A673 (cell line): Measurements from ENCODE around the gene CYSRT1. TPM values are rescaled to one million over a fixed set of nuclear protein-coding genes. Genes with fewer than 3 reads are reported as not detected.
A peak's percentile ranks its signal among the peaks of the same experiment; 100 is the strongest.

Source experiments
- BruUV-seq: library from RNA; stranded (reverse); fragments of 400-500 nt; replicated peaks from 2 replicates; lab custom pipeline; 2021; lab: Mats Ljungman, UMichigan
- CTCF ChIA-PET: fragments of 300-600 bp; sonication (Branson Sonifier 250); formaldehyde crosslinking; loops from one replicate; lab custom pipeline; 2022; ENCODE audit warnings: antibody characterized with exemption; lab: Charles Lee
- POLR2A ChIA-PET: fragments of 300-600 bp; sonication (Branson Sonifier 250); formaldehyde crosslinking; loops from one replicate; lab custom pipeline; 2022; ENCODE audit warnings: antibody characterized with exemption; ENCODE audit not compliant: low non-redundant PET; lab: Charles Lee
- DNase-seq: peaks from one replicate; pipeline ENCODE4 v3.0.0-alpha.2; 2015; ENCODE audit warnings: low spot score
- H3K27ac ChIP-seq: fragments of 200-600 bp; sonication (generic); 2 replicates; pipeline ENCODE4 v1.5.1; 2016; ENCODE audit warnings: mixed run types, low read depth, mild to moderate bottlenecking, mixed read lengths, antibody characterized with exemption, low read length; ENCODE audit not compliant: poor library complexity, severe bottlenecking
- H3K27me3 ChIP-seq: fragments of 200-600 bp; sonication (generic); replicated peaks from 2 replicates; pipeline ENCODE4 v1.6.1; 2017; ENCODE audit warnings: mixed run types, low read depth, mild to moderate bottlenecking, mixed read lengths, antibody characterized with exemption, low read length; ENCODE audit not compliant: insufficient read depth, poor library complexity
- H3K36me3 ChIP-seq: fragments of 200-600 bp; sonication (generic); 2 replicates; pipeline ENCODE4 v1.6.1; 2016; ENCODE audit warnings: mixed run types, mild to moderate bottlenecking, mixed read lengths, antibody characterized with exemption, low read length; ENCODE audit not compliant: insufficient read depth, poor library complexity, severe bottlenecking
- H3K4me1 ChIP-seq: fragments of 200-600 bp; sonication (generic); 2 replicates; pipeline ENCODE4 v1.6.1; 2017; ENCODE audit warnings: mixed run types, mild to moderate bottlenecking, mixed read lengths, antibody characterized with exemption, low read length; ENCODE audit not compliant: insufficient read depth, poor library complexity, severe bottlenecking
- H3K4me3 ChIP-seq: fragments of 200-600 bp; sonication (generic); 2 replicates; pipeline ENCODE4 v1.5.1; 2016; ENCODE audit warnings: low read depth, mixed run types, mild to moderate bottlenecking, mixed read lengths, low read length; ENCODE audit not compliant: poor library complexity, severe bottlenecking
- H3K9me3 ChIP-seq: fragments of 200-600 bp; sonication (generic); 2 replicates; pipeline ENCODE4 v1.6.1; 2016; ENCODE audit warnings: mixed run types, low read depth, mild to moderate bottlenecking, mixed read lengths, antibody characterized with exemption, low read length; ENCODE audit not compliant: poor library complexity, severe bottlenecking
- CTCF ChIP-seq: fragments of 300-800, 200-600 bp; sonication (generic); conservative IDR thresholded peaks from 2 replicates; pipeline ENCODE4 v1.5.1; 2017; ENCODE audit warnings: low read depth, mild to moderate bottlenecking, antibody characterized with exemption, low read length, moderate library complexity, mixed read lengths
- EZH2 ChIP-seq: fragments of 200-600 bp; sonication (generic); IDR thresholded peaks from 2 replicates; pipeline ENCODE4 v1.6.1; 2017; ENCODE audit warnings: borderline replicate concordance, low read depth, mild to moderate bottlenecking, mixed read lengths, antibody characterized with exemption, low read length; ENCODE audit not compliant: poor library complexity, severe bottlenecking
- intact Hi-C: fragments of 100-400 bp; cut with micrococcal nuclease; formaldehyde crosslinking; loops from one replicate; pipeline ENCODE4 v1.10.0; 2022; ENCODE audit not compliant: unreplicated experiment
- total RNA-seq: library from RNA; stranded (reverse); gene quantifications from 2 replicates; pipeline ENCODE4 v1.2.3, GENCODE V29; 2021

The CYSRT1 gene
- total RNA-seq, 1 experiment from 2014 or later = 0.37 TPM

- BruUV-seq = no TSS peak
- intact Hi-C loops = loop anchor here (5.0 kb wide), 1 partner anchor 429 kb away; the partner anchor contains the start of gene TMEM141
- H3K4me1 ChIP-seq = peaks cover 9% of the 10 kb centered on the region
- no peak for DNase-seq
- TF ChIP-seq CTCF (no peak), EZH2 (no peak)
- no peaks in the 10 kb centered on the region for H3K36me3 ChIP-seq
- ChIA-PET CTCF (no interaction called here), POLR2A (no interaction called here)
- no peaks in the 10 kb centered on the region for H3K27me3 ChIP-seq
- peak overlapping the region; percentile 72 for H3K4me3 ChIP-seq
- no peaks in the 10 kb centered on the region for H3K9me3 ChIP-seq
- H3K27ac ChIP-seq = no peak overlapping the region
Observed at GRCh38 chr9:137221095-137221505, 3.9 kb upstream of the CYSRT1 start.

GRCh38 chr9:137221506-137222111 lies 3.4 kb upstream of the CYSRT1 start:
- CTCF ChIA-PET = no interaction called here
- DNase-seq = no peak
- Histone ChIP-seq H3K27ac (peak overlapping the region; percentile 67), H3K36me3 (no peaks in the 10 kb centered on the region), H3K4me1 (peaks cover 9% of the 10 kb centered on the region), H3K4me3 (peak overlapping the region; percentile 72), H3K27me3 (no peaks in the 10 kb centered on the region), H3K9me3 (no peaks in the 10 kb centered on the region)
- TF ChIP-seq EZH2 (no peak), CTCF (no peak)
- POLR2A ChIA-PET = no interaction called here
- intact Hi-C loops = loop anchor here (5.0 kb wide), 1 partner anchor 429 kb away; the partner anchor contains the start of gene TMEM141
- no TSS peak for BruUV-seq

- DNase-seq = no peak
- Histone ChIP-seq H3K36me3 (no peaks in the 10 kb centered on the region), H3K4me3 (peak within 1 kb of the TSS; percentile 72), H3K27ac (peak within 1 kb of the TSS; percentile 67), H3K27me3 (no peaks in the 10 kb centered on the region), H3K9me3 (no peaks in the 10 kb centered on the region), H3K4me1 (peaks cover 9% of the 10 kb centered on the region)
- ChIA-PET POLR2A (no interaction called here), CTCF (interaction anchor here (0.5 to 1.7 kb wide), 5 partner anchors 12 to 224 kb away, joined by 3 to 22 read pairs (median 4); no protein-coding TSS in a partner anchor)
- no TSS peak for BruUV-seq
- TF ChIP-seq CTCF (no peak), EZH2 (no peak)
- intact Hi-C loops = loop anchor here (5.0 kb wide), 1 partner anchor 430 kb away; the partner anchor contains the start of gene TMEM141
Observed at GRCh38 chr9:137222190-137223077, 2.5 kb upstream of the CYSRT1 start, which contains the start of gene RNF208. Gene RNF208 (minus strand): TSS chr9:137222240. CDS start chr9:137221212, 1,028 bp downstream.
